T47D (cell line): ENCODE measurements around the gene USP2.

ENCODE experiments used
- DNase-seq, 2 experiments: peaks; one replicate each; pipeline versions ENCODE4 v3.0.0 to v3.0.0-alpha.2; 2011 to 2012; ENCODE audit warnings: low read depth in 1 of 2, low spot score in 1 of 2
- JUND ChIP-seq: IDR thresholded peaks from 2 replicates; pipeline ENCODE4 v1.6.1; 2012; ENCODE audit warnings: low read depth
- in situ Hi-C: cut with HindIII; loops from 2 replicates; pipeline ENCODE4 v1.10.0; 2016; ENCODE audit warnings: low sequenced_read_pairs, low pct_unique_long_range_greater_than_20kb

The USP2 gene

DNA sequence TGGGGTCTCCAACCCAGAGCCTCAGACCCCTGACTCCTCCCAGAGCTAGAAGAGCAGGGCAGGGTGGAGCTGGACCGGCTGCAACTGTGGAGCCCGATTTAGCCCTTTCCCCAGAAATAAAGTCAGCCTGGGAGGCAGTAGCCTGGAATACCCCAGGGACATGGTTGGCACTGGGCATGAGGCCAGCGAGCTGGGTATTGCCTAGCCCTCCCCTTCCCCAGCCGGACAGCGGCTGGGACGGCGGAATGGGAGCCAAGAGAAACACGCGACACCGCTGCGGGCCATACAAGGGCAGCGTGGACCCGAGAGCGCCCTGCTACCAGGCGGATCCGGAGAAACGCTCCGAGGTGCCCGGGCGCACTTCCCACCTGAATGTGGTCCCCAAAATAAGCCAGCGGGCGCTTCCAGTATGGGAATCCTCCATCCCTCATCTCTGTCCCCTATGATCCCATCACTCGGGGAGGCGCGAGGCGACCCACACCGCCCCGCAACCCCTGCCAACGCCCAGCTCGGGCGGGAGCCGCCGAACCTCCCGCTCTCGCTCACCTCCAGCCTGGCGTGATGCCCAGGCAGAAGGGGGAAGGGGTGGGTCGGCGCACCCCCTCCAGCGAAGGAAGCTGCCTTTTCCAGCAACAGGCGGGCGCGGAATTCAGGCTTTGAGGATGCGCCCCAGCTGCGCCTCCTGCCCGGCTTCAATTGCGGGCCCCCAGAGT is 65.3 kb downstream of the USP2 start:
- in situ Hi-C loops, result no loop called here
- DNase-seq, result no peak
- no peak for TF ChIP-seq JUND

- in situ Hi-C loops, result no loop called here
- DNase-seq, result peak in 1 of 2 experiments; percentile 46
Observed at GRCh38 chr11:119315131-119316015, 66.1 kb downstream of the USP2 start.

DNA sequence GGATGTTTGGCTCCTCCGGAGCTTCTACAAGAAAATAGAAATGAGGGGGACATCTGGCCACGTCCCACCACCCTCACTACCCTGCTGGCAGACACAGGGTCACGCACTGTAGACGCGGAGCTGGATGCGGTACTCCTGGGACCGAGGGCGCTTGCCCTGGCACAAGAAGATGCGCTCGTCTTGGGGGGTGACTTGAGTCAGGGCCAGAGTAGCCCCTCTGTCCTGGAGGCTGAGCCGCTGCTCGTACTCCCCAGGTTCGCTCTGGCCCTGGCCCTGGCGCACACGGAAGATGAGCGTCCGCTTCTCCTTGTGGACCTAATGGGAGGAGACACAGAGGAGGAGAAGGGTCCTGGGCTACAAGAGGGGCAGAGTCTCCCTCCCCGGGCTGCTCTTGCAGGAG is 66.8 kb downstream of the USP2 start:
- no peak for DNase-seq
- in situ Hi-C loops, result no loop called here
- no peak for TF ChIP-seq JUND

More at GRCh38 chr11:119315131-119316015, 66.1 kb downstream of the USP2 start:
- no peak for TF ChIP-seq JUND

GRCh38 chr11:119310682-119311052 is 70.8 kb downstream of the USP2 start:
- no peak for TF ChIP-seq JUND
- in situ Hi-C loops, result no loop called here
- no peak for DNase-seq

GRCh38 chr11:119309953-119310681 is 71.4 kb downstream of the USP2 start:
- no peak for TF ChIP-seq JUND
- in situ Hi-C loops, result no loop called here
- no peak for DNase-seq

GRCh38 chr11:119309411-119309810 is 72.1 kb downstream of the USP2 start:
- no peak for TF ChIP-seq JUND
- peak; percentile 74 to 77 for DNase-seq
- in situ Hi-C loops, result no loop called here

DNA sequence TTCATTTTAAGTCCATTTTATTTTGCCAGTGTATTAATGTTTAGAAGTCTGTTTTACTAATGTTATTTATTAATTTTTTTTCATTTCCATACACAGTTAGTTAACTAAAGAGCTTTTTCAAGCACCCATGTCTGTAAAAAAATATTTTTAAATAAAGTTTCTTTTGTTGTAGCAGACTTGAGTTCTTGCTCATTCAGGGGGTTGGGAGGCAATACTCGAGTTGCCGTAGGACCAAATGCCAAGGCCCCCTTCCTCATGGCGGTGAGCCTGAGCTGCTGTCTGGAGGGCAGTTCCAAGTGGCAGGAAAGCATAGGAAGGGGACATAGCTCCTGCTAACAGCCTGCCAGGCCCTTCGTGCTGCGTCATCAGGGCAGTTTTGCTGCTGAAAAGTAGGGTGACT is 73.5 kb downstream of the USP2 start:
- in situ Hi-C loops, result no loop called here
- TF ChIP-seq JUND, result no peak
- DNase-seq, result no peak

DNA sequence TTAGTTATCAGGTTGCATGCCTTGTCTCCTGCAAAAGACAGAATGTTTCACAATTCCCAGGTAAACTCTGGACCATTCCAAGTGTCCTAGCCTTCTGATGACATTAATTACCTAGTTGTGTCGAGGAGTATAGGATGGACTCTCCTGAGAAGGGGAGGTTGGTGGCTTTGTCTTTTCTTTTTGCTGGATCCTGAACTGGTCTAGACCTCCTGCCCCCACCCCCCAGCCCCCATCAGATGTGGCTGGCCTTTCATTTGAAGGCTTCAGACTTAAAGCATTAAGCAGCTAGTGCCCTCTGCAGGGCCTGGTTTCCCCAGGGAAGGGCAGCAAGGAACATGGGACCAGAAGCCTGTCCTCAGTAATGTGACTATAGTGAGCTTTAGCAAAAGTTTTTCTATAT is 74.3 kb downstream of the USP2 start:
- in situ Hi-C loops, result no loop called here
- peak in 1 of 2 experiments; percentile 35 for DNase-seq

GRCh38 chr11:119306373-119306890 is 75.1 kb downstream of the USP2 start:
- DNase-seq, result no peak
- in situ Hi-C loops, result no loop called here

More for the DNA sequence above, 74.3 kb downstream of the USP2 start:
- no peak for TF ChIP-seq JUND

DNA sequence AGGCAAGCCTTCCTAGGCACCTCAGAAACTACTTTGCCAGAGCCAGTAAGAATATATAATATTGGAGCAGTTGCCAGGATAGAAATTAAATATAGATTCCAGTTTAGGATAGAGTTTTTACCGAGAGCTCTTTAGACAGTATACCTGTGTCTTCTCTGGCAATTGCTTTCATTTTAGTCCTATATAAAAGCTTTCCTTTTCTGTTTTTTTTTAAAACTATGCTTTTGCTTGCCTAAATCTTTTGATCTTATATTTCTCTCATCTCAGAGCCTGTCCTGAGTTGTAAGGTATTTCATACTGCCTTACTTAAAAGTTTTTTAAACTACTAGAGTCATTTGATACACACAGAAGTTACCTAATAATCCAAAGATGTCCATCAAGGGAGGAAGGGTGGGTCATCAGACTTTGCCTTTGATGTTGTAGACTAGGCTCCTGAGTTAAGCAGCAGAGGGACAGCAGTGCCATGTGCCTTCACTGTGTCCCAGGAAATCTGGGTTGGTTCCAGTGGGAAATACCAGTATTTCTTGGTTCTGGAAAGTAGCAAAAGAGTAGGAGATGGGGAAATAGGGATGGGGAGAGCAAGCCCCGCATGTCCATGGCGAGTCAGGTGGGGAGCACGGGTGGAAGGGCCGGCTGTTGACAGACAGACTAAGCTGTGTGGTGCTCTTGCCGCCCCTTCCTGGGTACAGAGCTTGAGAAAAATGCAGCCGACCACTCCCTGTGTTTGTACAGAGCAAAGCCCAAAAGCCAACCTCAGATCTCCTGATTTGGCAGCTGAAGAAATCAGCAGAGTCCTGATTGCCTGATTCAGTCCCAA is 75.7 kb downstream of the USP2 start:
- TF ChIP-seq JUND, result no peak
- no peak for DNase-seq
- in situ Hi-C loops, result no loop called here

More at GRCh38 chr11:119306373-119306890, 75.1 kb downstream of the USP2 start:
- no peak for TF ChIP-seq JUND
